AG09309 (cell line): ENCODE measurements around the gene CLMN.
"Not testable (repeated sequence)": the region's sequence is repeated elsewhere in the genome, so short reads cannot be mapped to it uniquely, and the experiment has no call there.

ENCODE experiments used
- DNase-seq: peaks from one replicate; pipeline ENCODE4 v3.0.0-alpha.2; 2010; ENCODE audit warnings: low read depth
- H3K4me3 ChIP-seq: 2 replicates; pipeline ENCODE4 v1.5.1; 2011; ENCODE audit warnings: mild to moderate bottlenecking, low read depth, low read length, moderate library complexity; ENCODE audit not compliant: control insufficient read depth
- CTCF ChIP-seq: IDR thresholded peaks from 2 replicates; pipeline ENCODE4 v1.5.1; 2011; ENCODE audit warnings: mild to moderate bottlenecking, low read depth, low read length, inconsistent platforms; ENCODE audit not compliant: insufficient read depth, control insufficient read depth; ENCODE audit errors: missing control alignments

Gene CLMN

GRCh38 chr14:95204705-95205104 is 115.0 kb downstream of the CLMN start:
- no peak for DNase-seq
- no peak for TF ChIP-seq CTCF
- no peak overlapping the region for H3K4me3 ChIP-seq

- H3K4me3 ChIP-seq, DNase-seq: not testable (repeated sequence)
Measured at GRCh38 chr14:95201745-95202144, 118.0 kb downstream of the CLMN start.

- TF ChIP-seq CTCF, result no peak
- no peak overlapping the region for H3K4me3 ChIP-seq
- DNase-seq, result no peak
Measured at GRCh38 chr14:95200404-95200803, 119.3 kb downstream of the CLMN start.

- no peak for TF ChIP-seq CTCF
- H3K4me3 ChIP-seq, result no peak overlapping the region
- DNase-seq, result no peak
Measured at GRCh38 chr14:95199298-95199983, 120.3 kb downstream of the CLMN start.

GRCh38 chr14:95198320-95198719 is 121.4 kb downstream of the CLMN start:
- no peak for TF ChIP-seq CTCF
- no peak for DNase-seq
- no peak overlapping the region for H3K4me3 ChIP-seq

GRCh38 chr14:95197551-95197950 is 122.2 kb downstream of the CLMN start:
- TF ChIP-seq CTCF, result no peak
- DNase-seq, result no peak
- H3K4me3 ChIP-seq, result no peak overlapping the region

- TF ChIP-seq CTCF, result no peak
- no peak overlapping the region for H3K4me3 ChIP-seq
- DNase-seq, result no peak
Measured at GRCh38 chr14:95196826-95197545, 122.7 kb downstream of the CLMN start.
